IMR-90 (cell line): ENCODE measurements around the gene TBC1D1. TPM values are rescaled to one million over a fixed set of nuclear protein-coding genes. Genes with fewer than 3 reads are reported as not detected.

ENCODE experiments used
- ATAC-seq: fragments of 200-7000 bp; cut with Tn5 transposase; 2 replicates; pipeline ENCODE4 v1.9.1; 2020; ENCODE audit warnings: low read depth, mild to moderate bottlenecking, moderate library complexity
- BruUV-seq: library from RNA; stranded (reverse); fragments of 400-500 nt; replicated peaks from 2 replicates; lab custom pipeline; 2021; lab: Mats Ljungman, UMichigan
- CTCF ChIA-PET: fragments of 300-600 bp; formaldehyde crosslinking; extraction: SDS; loops from one replicate; lab custom pipeline; 2021; ENCODE audit warnings: antibody characterized with exemption; lab: Yijun Ruan, JAX
- POLR2A ChIA-PET: fragments of 300-600 bp; sonication (Branson Sonifier 250); formaldehyde crosslinking; loops from one replicate; lab custom pipeline; 2022; ENCODE audit warnings: antibody characterized with exemption; ENCODE audit not compliant: unreplicated experiment; lab: Charles Lee
- DNase-seq: peaks from one replicate; pipeline ENCODE4 v3.0.0; 2013
- H2AFZ ChIP-seq: replicated peaks from 2 replicates; pipeline ENCODE3; 2013; ENCODE audit warnings: low read length, mild to moderate bottlenecking; ENCODE audit not compliant: poor library complexity
- H2AK5ac ChIP-seq: 2 replicates; pipeline ENCODE4 v1.6.1; 2013; ENCODE audit warnings: low read depth, low read length, inconsistent platforms
- H2AK9ac ChIP-seq: replicated peaks from 2 replicates; pipeline ENCODE3; 2013; ENCODE audit warnings: mild to moderate bottlenecking, low read depth, low read length, moderate library complexity; ENCODE audit not compliant: poor library complexity
- H2BK120ac ChIP-seq: 2 replicates; pipeline ENCODE4 v1.6.1; 2013; ENCODE audit warnings: low read depth, low read length, inconsistent platforms
- H2BK15ac ChIP-seq: 3 replicates; pipeline ENCODE4 v1.6.1; 2013; ENCODE audit warnings: low read depth, low read length, inconsistent platforms
- H2BK20ac ChIP-seq: 2 replicates; pipeline ENCODE4 v1.6.1; 2013; ENCODE audit warnings: low read depth, mild to moderate bottlenecking, inconsistent platforms, low read length, moderate library complexity
- H2BK5ac ChIP-seq: 2 replicates; pipeline ENCODE4 v1.6.1; 2013; ENCODE audit warnings: mild to moderate bottlenecking, low read depth, low read length, inconsistent platforms; ENCODE audit not compliant: poor library complexity, severe bottlenecking
- H3K14ac ChIP-seq: replicated peaks from 2 replicates; pipeline ENCODE4 v1.6.1; 2013; ENCODE audit warnings: low read depth, low read length, inconsistent platforms
- H3K18ac ChIP-seq: 2 replicates; pipeline ENCODE4 v1.6.1; 2013; ENCODE audit warnings: low read depth, low read length, control low read depth
- H3K23ac ChIP-seq: 2 replicates; pipeline ENCODE4 v1.6.1; 2013; ENCODE audit warnings: low read depth, low read length, inconsistent platforms
- H3K27ac ChIP-seq: 2 replicates; pipeline ENCODE4 v1.5.1; 2013; ENCODE audit warnings: mild to moderate bottlenecking, control low read depth, low read length; ENCODE audit not compliant: insufficient read depth
- H3K27me3 ChIP-seq: 2 replicates; pipeline ENCODE4 v1.6.1; 2013; ENCODE audit warnings: low read length; ENCODE audit not compliant: control insufficient read depth, insufficient read depth
- H3K36me3 ChIP-seq: 2 replicates; pipeline ENCODE4 v1.6.1; 2013; ENCODE audit warnings: low read length, mixed read lengths; ENCODE audit not compliant: control insufficient read depth, insufficient read depth
- H3K4ac ChIP-seq: 2 replicates; pipeline ENCODE4 v1.6.1; 2013; ENCODE audit warnings: low read depth, low read length, inconsistent platforms
- H3K4me1 ChIP-seq: 2 replicates; pipeline ENCODE4 v1.6.1; 2013; ENCODE audit warnings: low read length, mixed read lengths; ENCODE audit not compliant: control insufficient read depth, insufficient read depth
- H3K4me2 ChIP-seq: 2 replicates; pipeline ENCODE4 v1.6.1; 2013; ENCODE audit warnings: low read depth, mild to moderate bottlenecking, control low read depth, low read length, moderate library complexity
- H3K4me3 ChIP-seq: 2 replicates; pipeline ENCODE4 v1.5.1; 2013; ENCODE audit warnings: low read depth, mild to moderate bottlenecking, control low read depth, low read length, moderate library complexity; ENCODE audit not compliant: insufficient read depth
- H3K56ac ChIP-seq: 2 replicates; pipeline ENCODE4 v1.6.1; 2013; ENCODE audit warnings: low read length, inconsistent platforms; ENCODE audit not compliant: insufficient read depth; ENCODE audit errors: extremely low read depth
- H3K79me1 ChIP-seq, 2 experiments: 2 replicates each; pipeline ENCODE4 v1.6.1; 2013; ENCODE audit warnings: low read length in 2 of 2, inconsistent platforms in 1 of 2, low read depth in 1 of 2
- H3K9ac ChIP-seq: 2 replicates; pipeline ENCODE4 v1.6.1; 2013; ENCODE audit warnings: low read depth, low read length, control low read depth
- H3K9me1 ChIP-seq: 2 replicates; pipeline ENCODE4 v1.6.1; 2013; ENCODE audit warnings: low read length, inconsistent platforms; ENCODE audit not compliant: insufficient read depth
- H3K9me3 ChIP-seq: 2 replicates; pipeline ENCODE4 v1.6.1; 2013; ENCODE audit warnings: low read length; ENCODE audit not compliant: control insufficient read depth, insufficient read depth
- H4K20me1 ChIP-seq: 2 replicates; pipeline ENCODE4 v1.6.1; 2013; ENCODE audit warnings: low read length, inconsistent platforms; ENCODE audit not compliant: insufficient read depth
- H4K5ac ChIP-seq: 2 replicates; pipeline ENCODE4 v1.6.1; 2013; ENCODE audit warnings: mild to moderate bottlenecking, low read depth, low read length, control low read depth
- H4K8ac ChIP-seq, 2 experiments: 2 replicates each; pipeline ENCODE4 v1.6.1; 2013; ENCODE audit warnings: low read depth in 2 of 2, low read length in 2 of 2, control low read depth in 1 of 2, inconsistent platforms in 1 of 2
- H4K91ac ChIP-seq: 2 replicates; pipeline ENCODE4 v1.6.1; 2013; ENCODE audit warnings: low read depth, low read length, inconsistent platforms; ENCODE audit not compliant: insufficient read depth
- BHLHE40 ChIP-seq: fragments of 150-350 bp; IDR thresholded peaks from 2 replicates; pipeline ENCODE4 v1.6.1; 2016; ENCODE audit warnings: mild to moderate bottlenecking, low read depth, low read length
- CEBPB ChIP-seq: IDR thresholded peaks from 2 replicates; pipeline ENCODE4 v1.6.1; 2012; ENCODE audit warnings: low read depth, low read length, improper control_type of control experiment
- CHD1 ChIP-seq: IDR thresholded peaks from 2 replicates; pipeline ENCODE4 v1.6.1; 2012; ENCODE audit warnings: low read depth, low read length, improper control_type of control experiment
- FOS ChIP-seq: fragments of 150-350 bp; IDR thresholded peaks from 2 replicates; pipeline ENCODE4 v1.6.1; 2016; ENCODE audit warnings: low read depth, low read length
- MAFK ChIP-seq: IDR thresholded peaks from 2 replicates; pipeline ENCODE4 v1.6.1; 2012; ENCODE audit warnings: low read depth, low read length, improper control_type of control experiment
- MAZ ChIP-seq: IDR thresholded peaks from 2 replicates; pipeline ENCODE4 v1.6.1; 2012; ENCODE audit warnings: low read depth, mild to moderate bottlenecking, low read length, improper control_type of control experiment, moderate library complexity, borderline replicate concordance
- MXI1 ChIP-seq: IDR thresholded peaks from 2 replicates; pipeline ENCODE4 v1.6.1; 2012; ENCODE audit warnings: low read depth, mild to moderate bottlenecking, low read length, moderate library complexity, borderline replicate concordance
- NFE2L2 ChIP-seq: fragments of 150-350 bp; IDR thresholded peaks from 2 replicates; pipeline ENCODE4 v1.6.1; 2016; ENCODE audit warnings: low read depth, mild to moderate bottlenecking, low read length
- POLR2A ChIP-seq: IDR thresholded peaks from 2 replicates; pipeline ENCODE4 v1.6.1; 2012; ENCODE audit warnings: mild to moderate bottlenecking, low read depth, low read length
- RAD21 ChIP-seq: IDR thresholded peaks from 2 replicates; pipeline ENCODE4 v1.6.1; 2012; ENCODE audit warnings: low read length, improper control_type of control experiment
- RCOR1 ChIP-seq: IDR thresholded peaks from 2 replicates; pipeline ENCODE4 v1.6.1; 2012; ENCODE audit warnings: mild to moderate bottlenecking, low read length, improper control_type of control experiment; ENCODE audit not compliant: insufficient replicate concordance
- RFX5 ChIP-seq: IDR thresholded peaks from 2 replicates; pipeline ENCODE4 v1.8.0; 2012; ENCODE audit warnings: low read depth, mild to moderate bottlenecking, low read length, moderate library complexity
- SMC3 ChIP-seq: fragments of 150-350 bp; IDR thresholded peaks from 2 replicates; pipeline ENCODE4 v1.6.1; 2016; ENCODE audit warnings: low read depth, mild to moderate bottlenecking, antibody characterized with exemption, low read length, moderate library complexity
- WGBS, 2 experiments: methylation state at CpG; one replicate each; pipeline versions ENCODE4 v1.1.5 to v1.1.7; 2013; ENCODE audit warnings: missing lambda C conversion rate in 2 of 2; ENCODE audit not compliant: insufficient read length in 1 of 2; ENCODE audit errors: extremely low coverage in 2 of 2; 5-methylcytosine and 5-hydroxymethylcytosine counted together
- dilution Hi-C: fragments of 300-500 bp; cut with HindIII; formaldehyde crosslinking; loops from one replicate; pipeline ENCODE4 v1.14.3; 2018; ENCODE audit warnings: low sequenced_read_pairs; ENCODE audit not compliant: unreplicated experiment
- in situ Hi-C: fragments of 300-500 bp; cut with MboI; formaldehyde crosslinking; loops from 3 replicates; pipeline ENCODE4 v1.14.3; 2019; ENCODE audit warnings: low sequenced_read_pairs, inconsistent platforms, mixed read lengths
- intact Hi-C: fragments of 100-400 bp; cut with micrococcal nuclease; formaldehyde crosslinking; loops from 2 replicates; pipeline ENCODE4 v1.10.0; 2022
- polyA plus RNA-seq, 3 experiments: library from polyadenylated mRNA; depleted of rRNA; stranded (reverse); fragments of >200 nt; gene quantifications; 2 replicates each; pipeline ENCODE4 v1.2.3, GENCODE V29; 2012; ENCODE audit warnings: low replicate concordance in 1 of 3
- total RNA-seq: library from RNA; depleted of rRNA; stranded (reverse); fragments of >200 nt; gene quantifications from 2 replicates; pipeline ENCODE4 v1.2.3, GENCODE V29; 2012
- TF ChIP-seq, protein P1 (sequence below): conservative IDR thresholded peaks from 2 replicates; pipeline ENCODE4 v1.5.1; 2012; ENCODE audit warnings: mild to moderate bottlenecking, low read depth, low read length, improper control_type of control experiment
- TF ChIP-seq, protein P2 (sequence below): fragments of 150-350 bp; IDR thresholded peaks from 2 replicates; pipeline ENCODE4 v1.6.1; 2017; ENCODE audit warnings: mild to moderate bottlenecking, antibody characterized with exemption, low read length, low read depth
- TF ChIP-seq, protein P3 (sequence below): fragments of 150-350 bp; IDR thresholded peaks from 2 replicates; pipeline ENCODE4 v1.6.1; 2016; ENCODE audit warnings: low read depth, mild to moderate bottlenecking, low read length, moderate library complexity, borderline replicate concordance

The TBC1D1 gene
- total and polyA plus RNA-seq, 2 of the 4 experiments (the other 2 are of a cell fraction), result 42.4 to 104 TPM

DNA sequence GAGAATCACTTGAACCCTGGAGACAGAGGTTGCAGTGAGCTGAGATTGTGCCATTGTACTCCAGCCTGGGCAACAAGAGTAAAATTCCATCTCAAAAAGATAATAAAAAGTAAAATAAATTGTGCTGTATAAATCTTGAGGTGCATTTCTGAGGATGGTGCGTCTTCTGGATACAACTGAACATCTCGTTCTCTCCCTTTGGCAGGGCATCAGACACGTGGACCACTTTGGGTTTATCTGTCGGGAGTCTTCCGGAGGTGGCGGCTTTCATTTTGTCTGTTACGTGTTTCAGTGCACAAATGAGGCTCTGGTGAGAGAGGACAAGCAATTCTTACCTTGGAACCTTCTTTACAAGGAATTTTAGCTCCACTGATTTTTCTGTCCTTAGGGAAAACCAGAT lies 129.5 kb downstream of the TBC1D1 start:
- DNase-seq (no peak), ATAC-seq (no peak)
- Histone ChIP-seq H3K27ac (no peak overlapping the region), H4K5ac (no peak overlapping the region), H3K4me3 (no peak overlapping the region), H2BK20ac (no peak overlapping the region), H4K8ac (no peak overlapping the region), H3K14ac (no peak overlapping the region), H3K36me3 (peaks cover 9% of the 10 kb centered on the region), H3K4me2 (no peak overlapping the region), H2AK5ac (no peak overlapping the region), H2AK9ac (no peak overlapping the region), H3K56ac (no peak overlapping the region), H3K4me1 (no peaks in the 10 kb centered on the region), H3K27me3 (no peaks in the 10 kb centered on the region), H3K9me1 (no peaks in the 10 kb centered on the region), H3K79me1 (peaks cover 3 to 11% of the 10 kb centered on the region in 2 experiments; a peak in 2 of 4 replicates), H2BK5ac (no peak overlapping the region), H2AFZ (no peak overlapping the region), H3K4ac (no peak overlapping the region), H3K9me3 (no peaks in the 10 kb centered on the region), H3K9ac (no peak overlapping the region), H3K18ac (no peak overlapping the region), H4K20me1 (no peaks in the 10 kb centered on the region), H4K91ac (no peak overlapping the region), H3K23ac (no peak overlapping the region), H2BK120ac (no peak overlapping the region), H2BK15ac (no peak overlapping the region)
- no CpG with 5 or more reads among the region's 7 CpGs for WGBS, 2 experiments
- dilution Hi-C loops, result no loop called here
- in situ Hi-C loops, result no loop called here
- no peak for TF ChIP-seq POLR2A
- TF ChIP-seq RAD21, result no peak
- TF ChIP-seq, protein P1, sequence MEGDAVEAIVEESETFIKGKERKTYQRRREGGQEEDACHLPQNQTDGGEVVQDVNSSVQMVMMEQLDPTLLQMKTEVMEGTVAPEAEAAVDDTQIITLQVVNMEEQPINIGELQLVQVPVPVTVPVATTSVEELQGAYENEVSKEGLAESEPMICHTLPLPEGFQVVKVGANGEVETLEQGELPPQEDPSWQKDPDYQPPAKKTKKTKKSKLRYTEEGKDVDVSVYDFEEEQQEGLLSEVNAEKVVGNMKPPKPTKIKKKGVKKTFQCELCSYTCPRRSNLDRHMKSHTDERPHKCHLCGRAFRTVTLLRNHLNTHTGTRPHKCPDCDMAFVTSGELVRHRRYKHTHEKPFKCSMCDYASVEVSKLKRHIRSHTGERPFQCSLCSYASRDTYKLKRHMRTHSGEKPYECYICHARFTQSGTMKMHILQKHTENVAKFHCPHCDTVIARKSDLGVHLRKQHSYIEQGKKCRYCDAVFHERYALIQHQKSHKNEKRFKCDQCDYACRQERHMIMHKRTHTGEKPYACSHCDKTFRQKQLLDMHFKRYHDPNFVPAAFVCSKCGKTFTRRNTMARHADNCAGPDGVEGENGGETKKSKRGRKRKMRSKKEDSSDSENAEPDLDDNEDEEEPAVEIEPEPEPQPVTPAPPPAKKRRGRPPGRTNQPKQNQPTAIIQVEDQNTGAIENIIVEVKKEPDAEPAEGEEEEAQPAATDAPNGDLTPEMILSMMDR, result no peak
- TF ChIP-seq NFE2L2, result no peak
- TF ChIP-seq SMC3, result no peak
- TF ChIP-seq FOS, result no peak
- TF ChIP-seq MXI1, result no peak
- TF ChIP-seq BHLHE40, result no peak
- TF ChIP-seq MAFK, result no peak
- no peak for TF ChIP-seq RFX5
- TF ChIP-seq, protein P2, sequence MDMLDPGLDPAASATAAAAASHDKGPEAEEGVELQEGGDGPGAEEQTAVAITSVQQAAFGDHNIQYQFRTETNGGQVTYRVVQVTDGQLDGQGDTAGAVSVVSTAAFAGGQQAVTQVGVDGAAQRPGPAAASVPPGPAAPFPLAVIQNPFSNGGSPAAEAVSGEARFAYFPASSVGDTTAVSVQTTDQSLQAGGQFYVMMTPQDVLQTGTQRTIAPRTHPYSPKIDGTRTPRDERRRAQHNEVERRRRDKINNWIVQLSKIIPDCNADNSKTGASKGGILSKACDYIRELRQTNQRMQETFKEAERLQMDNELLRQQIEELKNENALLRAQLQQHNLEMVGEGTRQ, result no peak
- TF ChIP-seq CHD1, result no peak
- TF ChIP-seq, protein P3, sequence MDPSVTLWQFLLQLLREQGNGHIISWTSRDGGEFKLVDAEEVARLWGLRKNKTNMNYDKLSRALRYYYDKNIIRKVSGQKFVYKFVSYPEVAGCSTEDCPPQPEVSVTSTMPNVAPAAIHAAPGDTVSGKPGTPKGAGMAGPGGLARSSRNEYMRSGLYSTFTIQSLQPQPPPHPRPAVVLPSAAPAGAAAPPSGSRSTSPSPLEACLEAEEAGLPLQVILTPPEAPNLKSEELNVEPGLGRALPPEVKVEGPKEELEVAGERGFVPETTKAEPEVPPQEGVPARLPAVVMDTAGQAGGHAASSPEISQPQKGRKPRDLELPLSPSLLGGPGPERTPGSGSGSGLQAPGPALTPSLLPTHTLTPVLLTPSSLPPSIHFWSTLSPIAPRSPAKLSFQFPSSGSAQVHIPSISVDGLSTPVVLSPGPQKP, result no peak
- TF ChIP-seq CEBPB, result no peak
- TF ChIP-seq RCOR1, result no peak
- no peak for TF ChIP-seq MAZ
- intact Hi-C loops, result no loop called here
- POLR2A ChIA-PET, result no interaction called here
- CTCF ChIA-PET, result no interaction called here
- BruUV-seq, result no TSS peak
